Stimulated activated naive CD8-positive, alpha-beta T cell treated with anti-CD3 and anti-CD28 coated beads, Interleukin-15, Interleukin-2, amounts not matched to agents 100 ng/mL and 50 ng/mL, for 24 hours (primary cell): ENCODE results near the gene HHIPL1.

ENCODE experiments used
- H3K27ac Mint-ChIP-seq: one replicate; pipeline ENCODE4 v1.8.0; 2021; ENCODE audit warnings: mild to moderate bottlenecking, mixed read lengths
- H3K27me3 Mint-ChIP-seq: one replicate; pipeline ENCODE4 v1.8.0; 2021; ENCODE audit warnings: mixed read lengths
- H3K36me3 Mint-ChIP-seq: one replicate; pipeline ENCODE4 v1.8.0; 2021; ENCODE audit warnings: low read depth, mixed read lengths
- H3K4me1 Mint-ChIP-seq: one replicate; pipeline ENCODE4 v1.8.0; 2021; ENCODE audit warnings: low read depth, mixed read lengths
- H3K4me3 Mint-ChIP-seq: one replicate; pipeline ENCODE4 v1.8.0; 2021; ENCODE audit warnings: mild to moderate bottlenecking, mixed read lengths
- H3K9me3 Mint-ChIP-seq: one replicate; pipeline ENCODE4 v1.8.0; 2021; ENCODE audit warnings: mixed read lengths

HHIPL1 gene

DNA sequence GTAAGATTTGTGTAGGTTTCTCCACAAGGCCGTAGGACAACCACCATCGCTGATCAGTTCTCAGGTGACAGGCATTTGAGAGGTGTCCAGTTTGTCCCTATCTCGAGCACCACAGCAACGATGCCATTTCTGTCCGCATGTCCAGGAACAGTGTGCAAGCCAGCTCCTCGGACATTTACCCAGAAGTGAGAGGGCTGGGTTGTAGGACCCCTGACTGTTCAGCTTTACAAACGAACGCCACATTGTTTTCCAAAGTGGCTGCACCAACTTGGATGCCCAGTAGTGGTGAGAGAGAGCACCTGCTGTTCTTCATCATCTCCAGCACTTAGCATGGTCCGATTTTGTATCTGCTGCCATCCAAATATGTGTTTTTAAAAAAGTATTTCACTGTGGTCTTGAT, 77.8 kb downstream of the HHIPL1 start:
- peaks cover 10% of the 10 kb centered on the region for H3K27me3 Mint-ChIP-seq

DNA sequence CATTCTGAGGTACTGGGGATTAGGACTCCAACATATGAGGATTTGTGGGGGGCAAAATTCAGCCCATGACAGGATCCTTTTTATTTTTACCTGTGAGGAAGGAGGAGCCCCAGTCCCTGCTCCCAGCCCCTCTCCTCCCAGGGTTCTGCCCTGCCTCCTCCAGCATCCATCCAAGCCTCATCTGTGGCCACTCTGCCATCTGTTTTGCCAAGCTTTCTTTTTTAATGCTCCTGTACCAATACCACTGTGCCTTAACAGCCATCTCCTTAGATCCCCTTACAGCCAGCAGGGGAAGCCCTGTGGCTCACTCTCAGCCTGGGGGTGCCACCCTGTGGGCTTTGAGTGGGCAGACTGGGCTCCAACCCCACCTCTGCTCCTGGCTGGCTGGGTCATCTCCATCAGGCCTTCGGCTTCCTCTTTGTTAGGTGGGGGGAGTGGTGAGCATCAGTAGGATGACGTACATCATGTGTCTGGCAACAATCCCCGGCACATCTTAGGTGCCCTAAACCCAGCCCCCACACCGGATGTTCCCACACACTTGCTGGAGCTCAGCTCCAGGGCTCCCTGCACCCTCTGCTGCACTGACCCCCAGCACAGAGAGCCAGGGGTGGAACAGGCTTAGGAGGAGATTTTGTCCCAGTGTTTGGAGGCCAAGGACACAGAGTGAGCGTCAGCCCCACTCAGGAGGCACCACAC, 79.4 kb downstream of the HHIPL1 start:
- Mint-ChIP-seq H3K27me3 (peaks cover 21% of the 10 kb centered on the region), H3K36me3 (no peaks in the 10 kb centered on the region), H3K4me1 (no peaks in the 10 kb centered on the region), H3K27ac (no peak overlapping the region), H3K4me3 (no peak overlapping the region), H3K9me3 (no peaks in the 10 kb centered on the region)

More for the DNA sequence above, 77.8 kb downstream of the HHIPL1 start:
- Mint-ChIP-seq H3K4me3 (no peak overlapping the region), H3K4me1 (no peaks in the 10 kb centered on the region), H3K9me3 (no peaks in the 10 kb centered on the region), H3K36me3 (no peaks in the 10 kb centered on the region), H3K27ac (no peak overlapping the region)

GRCh38 chr14:99724939-99725773, 80.2 kb downstream of the HHIPL1 start:
- Mint-ChIP-seq H3K36me3 (no peaks in the 10 kb centered on the region), H3K27ac (no peak overlapping the region), H3K4me3 (no peak overlapping the region), H3K9me3 (no peaks in the 10 kb centered on the region), H3K27me3 (peaks cover 21% of the 10 kb centered on the region), H3K4me1 (no peaks in the 10 kb centered on the region)

DNA sequence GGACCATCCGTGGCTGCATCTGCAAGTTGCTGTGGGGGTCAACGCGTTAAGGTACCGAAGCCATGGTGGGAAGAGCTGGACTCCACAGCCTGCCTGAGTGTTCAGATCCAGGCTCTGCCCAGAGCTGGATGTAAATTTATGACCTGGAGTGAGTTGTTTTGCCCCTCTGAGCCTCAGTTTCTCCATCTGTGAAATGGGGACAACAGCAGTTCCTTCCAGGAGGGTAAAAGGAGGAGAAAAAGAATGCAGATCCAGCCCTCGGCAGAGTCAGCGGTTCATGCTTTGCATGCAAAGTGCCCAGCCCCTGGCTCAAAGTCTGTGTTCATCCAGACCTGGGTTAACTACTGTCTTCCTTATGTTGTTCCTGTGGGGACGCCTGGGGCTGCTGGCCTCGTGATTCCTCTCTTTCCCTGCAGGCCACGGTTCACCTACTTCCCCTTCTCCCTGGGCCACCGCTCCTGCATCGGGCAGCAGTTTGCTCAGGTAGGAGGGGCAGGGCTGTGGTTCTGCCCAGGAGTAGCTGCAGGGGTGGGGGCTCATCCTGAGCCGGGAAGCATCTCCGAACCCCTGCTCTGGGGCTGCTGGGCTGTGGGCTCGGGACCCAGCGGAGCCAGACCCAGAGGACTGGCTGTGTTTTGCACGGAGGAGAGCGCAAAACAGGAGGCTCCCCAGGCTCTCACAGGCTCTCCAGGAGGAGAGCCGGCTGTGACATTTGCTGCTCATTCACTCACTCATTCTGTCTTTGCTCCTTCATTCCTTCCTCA, 81.0 kb downstream of the HHIPL1 start:
- peaks cover 21% of the 10 kb centered on the region for H3K27me3 Mint-ChIP-seq
- H3K27ac Mint-ChIP-seq: no peak overlapping the region
- no peaks in the 10 kb centered on the region for H3K36me3 Mint-ChIP-seq
- no peaks in the 10 kb centered on the region for H3K4me1 Mint-ChIP-seq
- no peak overlapping the region for H3K4me3 Mint-ChIP-seq
- no peaks in the 10 kb centered on the region for H3K9me3 Mint-ChIP-seq

DNA sequence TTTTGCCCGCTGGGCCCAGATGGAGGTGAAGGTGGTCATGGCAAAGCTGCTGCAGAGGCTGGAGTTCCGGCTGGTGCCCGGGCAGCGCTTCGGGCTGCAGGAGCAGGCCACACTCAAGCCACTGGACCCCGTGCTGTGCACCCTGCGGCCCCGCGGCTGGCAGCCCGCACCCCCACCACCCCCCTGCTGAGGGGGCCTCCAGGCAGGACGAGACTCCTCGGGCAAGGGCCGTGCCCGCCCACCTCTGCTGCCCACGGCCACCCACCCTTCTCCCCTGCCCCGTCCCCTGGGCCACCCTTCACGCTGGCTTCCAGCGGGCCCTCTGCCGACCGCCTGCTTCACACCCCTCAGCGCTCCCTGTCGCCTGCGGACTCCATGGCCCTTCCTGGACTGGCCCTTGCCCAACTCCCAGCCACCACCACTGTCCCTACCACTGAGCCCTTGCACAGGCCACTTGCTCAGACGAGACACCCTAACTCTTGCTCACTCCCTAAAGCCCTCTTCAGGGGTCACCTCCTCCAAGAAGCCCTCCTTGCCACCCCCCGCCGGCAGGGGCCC, 81.7 kb downstream of the HHIPL1 start:
- H3K9me3 Mint-ChIP-seq: no peaks in the 10 kb centered on the region
- H3K27ac Mint-ChIP-seq: no peak overlapping the region
- H3K27me3 Mint-ChIP-seq: peaks cover 21% of the 10 kb centered on the region
- H3K4me3 Mint-ChIP-seq: no peak overlapping the region
- H3K36me3 Mint-ChIP-seq: no peaks in the 10 kb centered on the region
- H3K4me1 Mint-ChIP-seq: no peaks in the 10 kb centered on the region

- no peak overlapping the region for H3K27ac Mint-ChIP-seq
- H3K4me1 Mint-ChIP-seq: no peaks in the 10 kb centered on the region
- H3K4me3 Mint-ChIP-seq: no peak overlapping the region
- peaks cover 21% of the 10 kb centered on the region for H3K27me3 Mint-ChIP-seq
- H3K36me3 Mint-ChIP-seq: no peaks in the 10 kb centered on the region
- no peaks in the 10 kb centered on the region for H3K9me3 Mint-ChIP-seq
These were observed 82.4 kb downstream of the HHIPL1 start for GRCh38 chr14:99727096-99727870.

GRCh38 chr14:99728231-99728920, 83.4 kb downstream of the HHIPL1 start:
- Mint-ChIP-seq H3K4me1 (no peaks in the 10 kb centered on the region), H3K9me3 (no peaks in the 10 kb centered on the region), H3K36me3 (no peaks in the 10 kb centered on the region), H3K27me3 (peaks cover 24% of the 10 kb centered on the region), H3K4me3 (no peak overlapping the region), H3K27ac (no peak overlapping the region)

DNA sequence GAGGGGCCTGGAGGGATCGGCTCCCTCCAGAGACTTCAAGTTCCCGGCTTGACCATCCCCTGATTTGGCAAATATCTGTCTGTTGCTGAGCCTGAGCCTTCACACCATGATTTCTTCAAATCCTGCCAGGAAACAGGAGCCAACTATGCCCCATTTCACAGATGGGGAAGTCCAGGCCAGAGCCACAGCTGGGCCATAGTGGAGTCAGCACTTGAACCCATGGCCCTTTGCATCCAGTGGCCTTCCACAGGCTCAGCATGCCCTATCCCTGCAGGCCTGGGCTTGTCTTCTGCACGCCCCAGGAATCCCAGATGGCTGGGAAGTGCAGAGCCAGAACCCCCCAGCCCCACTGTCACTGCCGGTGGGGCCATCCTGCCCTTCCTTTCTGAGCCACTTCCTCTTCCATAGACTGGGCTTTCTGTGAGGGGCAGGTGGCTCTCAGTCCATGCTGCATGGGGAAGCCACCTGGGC, 84.1 kb downstream of the HHIPL1 start:
- Mint-ChIP-seq H3K27me3 (peaks cover 29% of the 10 kb centered on the region), H3K27ac (no peak overlapping the region), H3K9me3 (no peaks in the 10 kb centered on the region), H3K4me3 (no peak overlapping the region), H3K36me3 (no peaks in the 10 kb centered on the region), H3K4me1 (no peaks in the 10 kb centered on the region)
